Lower leg skin (tissue), 4 donors: Measurements from ENCODE around the gene ZNF789. TPM values are rescaled to one million over a fixed set of nuclear protein-coding genes. Genes with fewer than 3 reads are reported as not detected.
A peak's percentile ranks its signal among the peaks of the same experiment; 100 is the strongest.

Experiments used
- DNase-seq, 2 donors: peaks; one replicate each; pipeline ENCODE4 v3.0.0-alpha.2; 2019; ENCODE audit warnings: low spot score in 2 of 2
- H3K4me3 ChIP-seq: fragments of 200-600 bp; sonication (generic); 2 replicates; pipeline ENCODE4 v1.5.1; 2017; ENCODE audit warnings: mild to moderate bottlenecking, low read depth; ENCODE audit not compliant: poor library complexity, severe bottlenecking
- POLR2A ChIP-seq, 2 donors: fragments of 450-650 bp; IDR thresholded peaks; one replicate each; pipeline ENCODE4 v1.6.1; 2016 to 2017; ENCODE audit warnings: antibody characterized with exemption in 2 of 2, mild to moderate bottlenecking in 1 of 2, moderate library complexity in 1 of 2
- WGBS, 2 donors: methylation state at CpG; one replicate each; pipeline ENCODE4 v1.1.5; 2018; 5-methylcytosine and 5-hydroxymethylcytosine counted together
- intact Hi-C: fragments of 100-400 bp; cut with DNase I; formaldehyde crosslinking; loops from one replicate; pipeline ENCODE4 v1.15.0; 2023; ENCODE audit warnings: low total_unique reads
- total RNA-seq, 4 donors: library from RNA; depleted of rRNA; stranded (reverse); fragments of >200 nt; gene quantifications; one replicate each; pipeline ENCODE4 v1.1.0, GENCODE V29; 2016
- TF ChIP-seq, protein P1 (sequence below), 3 donors: fragments of 450-650 bp; IDR thresholded peaks; one replicate each; pipeline ENCODE4 v1.5.1; 2016; ENCODE audit warnings: antibody characterized with exemption in 3 of 3, mild to moderate bottlenecking in 3 of 3, moderate library complexity in 2 of 3

ZNF789 gene
- total RNA-seq, 4 donors from 2014 or later = 1.9 to 5.3 (median 3.3) TPM

DNA sequence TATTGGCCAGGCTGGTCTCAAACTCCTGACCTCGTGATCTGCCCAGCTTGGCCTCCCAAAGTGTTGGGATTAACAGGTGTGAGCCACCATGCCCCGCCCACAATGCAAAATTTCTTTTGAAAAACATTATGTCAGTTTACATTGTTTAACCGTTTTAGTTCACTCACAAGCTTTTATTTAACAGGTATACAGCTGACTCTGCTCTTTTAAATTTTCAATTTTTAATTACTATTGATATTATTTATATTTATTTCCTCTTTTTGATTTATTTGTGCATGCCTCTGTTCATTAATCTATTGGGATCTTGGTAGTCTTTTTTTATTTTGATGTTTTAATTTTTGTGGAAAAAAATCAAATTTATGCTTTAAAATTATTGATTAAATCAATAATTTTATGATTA is 48.7 kb downstream of the ZNF789 start:
- TF ChIP-seq, protein P1, sequence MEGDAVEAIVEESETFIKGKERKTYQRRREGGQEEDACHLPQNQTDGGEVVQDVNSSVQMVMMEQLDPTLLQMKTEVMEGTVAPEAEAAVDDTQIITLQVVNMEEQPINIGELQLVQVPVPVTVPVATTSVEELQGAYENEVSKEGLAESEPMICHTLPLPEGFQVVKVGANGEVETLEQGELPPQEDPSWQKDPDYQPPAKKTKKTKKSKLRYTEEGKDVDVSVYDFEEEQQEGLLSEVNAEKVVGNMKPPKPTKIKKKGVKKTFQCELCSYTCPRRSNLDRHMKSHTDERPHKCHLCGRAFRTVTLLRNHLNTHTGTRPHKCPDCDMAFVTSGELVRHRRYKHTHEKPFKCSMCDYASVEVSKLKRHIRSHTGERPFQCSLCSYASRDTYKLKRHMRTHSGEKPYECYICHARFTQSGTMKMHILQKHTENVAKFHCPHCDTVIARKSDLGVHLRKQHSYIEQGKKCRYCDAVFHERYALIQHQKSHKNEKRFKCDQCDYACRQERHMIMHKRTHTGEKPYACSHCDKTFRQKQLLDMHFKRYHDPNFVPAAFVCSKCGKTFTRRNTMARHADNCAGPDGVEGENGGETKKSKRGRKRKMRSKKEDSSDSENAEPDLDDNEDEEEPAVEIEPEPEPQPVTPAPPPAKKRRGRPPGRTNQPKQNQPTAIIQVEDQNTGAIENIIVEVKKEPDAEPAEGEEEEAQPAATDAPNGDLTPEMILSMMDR (IDR thresholded peaks at IDR 0.05) = no peak
- TF ChIP-seq POLR2A (IDR thresholded peaks at IDR 0.05) = no peak
- 93 to 98% methylated on average over 3 of the region's 3 CpGs for WGBS, 2 donors
- intact Hi-C loops = no loop called here
- DNase-seq = peak in 1 of 2 donors; percentile 40
- H3K4me3 ChIP-seq = no peak overlapping the region

DNA sequence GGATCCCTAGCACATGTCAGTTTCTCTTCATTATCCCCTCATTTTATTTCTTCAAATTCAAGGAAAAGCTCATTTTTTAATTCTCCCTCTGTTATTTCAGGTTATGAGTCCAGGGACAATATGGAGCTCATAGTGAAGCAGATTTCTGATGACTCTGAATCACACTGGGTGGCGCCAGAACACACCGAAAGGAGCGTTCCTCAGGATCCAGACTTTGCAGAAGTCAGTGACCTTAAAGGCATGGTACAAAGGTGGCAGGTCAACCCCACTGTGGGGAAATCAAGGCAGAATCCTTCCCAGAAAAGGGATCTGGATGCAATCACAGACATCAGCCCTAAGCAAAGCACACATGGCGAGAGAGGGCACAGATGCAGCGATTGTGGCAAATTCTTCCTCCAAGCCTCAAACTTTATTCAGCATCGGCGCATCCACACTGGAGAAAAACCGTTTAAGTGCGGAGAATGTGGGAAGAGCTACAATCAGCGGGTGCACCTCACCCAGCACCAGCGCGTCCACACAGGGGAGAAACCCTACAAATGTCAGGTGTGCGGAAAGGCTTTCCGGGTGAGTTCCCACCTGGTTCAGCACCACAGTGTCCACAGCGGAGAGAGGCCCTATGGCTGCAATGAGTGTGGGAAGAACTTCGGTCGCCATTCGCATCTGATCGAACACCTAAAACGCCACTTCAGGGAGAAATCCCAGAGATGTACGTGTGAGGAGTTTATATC is 53.2 kb downstream of the ZNF789 start:
- H3K4me3 ChIP-seq = no peak overlapping the region
- WGBS, 2 donors = 93 to 95% methylated on average over 21 of the region's 21 CpGs
- TF ChIP-seq POLR2A (IDR thresholded peaks at IDR 0.05) = no peak
- TF ChIP-seq, protein P1 (IDR thresholded peaks at IDR 0.05) = no peak
- intact Hi-C loops = no loop called here
- DNase-seq = peak in 1 of 2 donors; percentile 69

DNA sequence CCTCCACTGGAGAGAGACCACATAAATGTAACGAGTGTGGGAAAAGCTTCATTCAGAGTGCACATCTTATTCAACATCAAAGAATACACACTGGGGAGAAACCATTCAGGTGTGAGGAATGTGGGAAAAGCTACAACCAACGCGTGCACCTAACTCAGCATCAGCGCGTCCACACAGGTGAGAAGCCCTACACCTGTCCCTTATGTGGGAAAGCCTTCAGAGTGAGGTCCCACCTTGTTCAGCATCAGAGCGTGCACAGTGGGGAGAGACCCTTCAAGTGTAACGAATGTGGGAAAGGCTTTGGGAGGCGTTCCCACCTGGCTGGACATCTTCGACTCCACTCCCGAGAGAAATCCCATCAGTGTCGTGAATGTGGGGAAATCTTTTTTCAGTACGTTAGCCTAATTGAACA is 58.7 kb downstream of the ZNF789 start:
- 99% methylated on average over 12 of the region's 12 CpGs for WGBS, 2 donors
- intact Hi-C loops = no loop called here
- H3K4me3 ChIP-seq = no peak overlapping the region
- TF ChIP-seq, protein P1 (IDR thresholded peaks at IDR 0.05) = no peak
- no peak for TF ChIP-seq POLR2A (IDR thresholded peaks at IDR 0.05)
- DNase-seq = no peak

DNA sequence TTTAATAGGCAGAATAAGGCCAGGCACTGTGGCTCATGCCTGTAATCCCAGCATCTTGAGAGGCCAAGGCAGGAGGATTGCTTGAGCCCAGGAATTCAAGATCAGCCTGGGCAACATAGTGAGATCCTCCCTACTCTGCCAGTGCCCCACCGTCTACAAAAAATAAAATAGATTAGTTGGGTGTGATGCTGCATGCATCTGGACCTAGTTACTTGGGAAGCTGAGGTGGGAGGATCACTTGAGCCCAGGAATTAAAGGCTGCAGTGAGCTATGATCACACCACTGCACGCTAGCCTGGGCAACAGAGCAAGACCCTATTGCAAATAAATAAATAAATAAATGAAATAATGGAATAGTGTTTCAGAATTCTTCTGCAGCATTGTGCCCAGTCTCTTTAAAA is 63.0 kb downstream of the ZNF789 start:
- TF ChIP-seq, protein P1 (IDR thresholded peaks at IDR 0.05) = no peak
- no peak for TF ChIP-seq POLR2A (IDR thresholded peaks at IDR 0.05)
- intact Hi-C loops = no loop called here
- WGBS, 2 donors = 98 to 100% methylated on average over 2 of the region's 2 CpGs
- no peak overlapping the region for H3K4me3 ChIP-seq
- DNase-seq = peak in 1 of 2 donors; percentile 28

Other genes with a start within 250 kb of the ZNF789 start
- gene MYH16, start 200.1 kb upstream of the ZNF789 start, total RNA-seq = not detected
- gene ARPC1A, start 147.0 kb upstream of the ZNF789 start, total RNA-seq = 100 to 1,000 TPM; 108 to 140 (median 123) TPM
- 10 to 100 TPM; 51.4 to 83.1 (median 54.3) TPM for gene ARPC1B, start 98.2 kb upstream of the ZNF789 start, total RNA-seq
- 10 to 100 TPM; 64.8 to 81.8 (median 73.9) TPM for gene PDAP1, start 64.3 kb upstream of the ZNF789 start, total RNA-seq
- 10 to 100 TPM; 48.2 to 71.0 (median 58.5) TPM for gene BUD31, start 63.9 kb upstream of the ZNF789 start, total RNA-seq
- gene PTCD1, start 34.1 kb upstream of the ZNF789 start, total RNA-seq = 10 to 100 TPM in 1 of 4 donors, 1 to 10 TPM in 3; 8.5 to 14.2 (median 9.5) TPM
- gene CPSF4, start 33.9 kb upstream of the ZNF789 start, total RNA-seq = 10 to 100 TPM; 23.7 to 41.6 (median 28.3) TPM
- 100 to 1,000 TPM; 332 to 806 (median 519) TPM for gene ATP5MF, start 6.7 kb upstream of the ZNF789 start, total RNA-seq
- 10 to 100 TPM; 26.2 to 55.0 (median 40.5) TPM for gene ZNF394, start 27.4 kb downstream of the ZNF789 start, total RNA-seq
- 1 to 10 TPM; 3.9 to 6.7 (median 5.7) TPM for gene ZKSCAN5, start 31.8 kb downstream of the ZNF789 start, total RNA-seq
- gene FAM200A, start 79.2 kb downstream of the ZNF789 start, total RNA-seq = 1 to 10 TPM; 4.3 to 8.8 (median 6.5) TPM
- gene ZNF655, start 85.8 kb downstream of the ZNF789 start, total RNA-seq = 100 to 1,000 TPM; 102 to 261 (median 114) TPM
- gene TMEM225B, start 125.4 kb downstream of the ZNF789 start, total RNA-seq = 1 to 10 TPM; 1.7 to 4.6 (median 2.6) TPM
- gene ZSCAN25, start 144.1 kb downstream of the ZNF789 start, total RNA-seq = 10 to 100 TPM; 19.4 to 38.0 (median 23.7) TPM
- gene CYP3A5, start 207.1 kb downstream of the ZNF789 start, total RNA-seq = 100 to 1,000 TPM in 2 of 4 donors, 10 to 100 TPM in 2; 36.9 to 195 (median 79.4) TPM